ENCODE data around the gene SNX14. TPM values are rescaled to one million over a fixed set of nuclear protein-coding genes. Genes with fewer than 3 reads are reported as not detected.

SNX14 gene
- total and polyA plus RNA-seq, 2 of the 8 experiments (the other 6 are each of a cell fraction or from before 2014, with no cell fraction given) = 11.9 to 24.2 TPM

DNA sequence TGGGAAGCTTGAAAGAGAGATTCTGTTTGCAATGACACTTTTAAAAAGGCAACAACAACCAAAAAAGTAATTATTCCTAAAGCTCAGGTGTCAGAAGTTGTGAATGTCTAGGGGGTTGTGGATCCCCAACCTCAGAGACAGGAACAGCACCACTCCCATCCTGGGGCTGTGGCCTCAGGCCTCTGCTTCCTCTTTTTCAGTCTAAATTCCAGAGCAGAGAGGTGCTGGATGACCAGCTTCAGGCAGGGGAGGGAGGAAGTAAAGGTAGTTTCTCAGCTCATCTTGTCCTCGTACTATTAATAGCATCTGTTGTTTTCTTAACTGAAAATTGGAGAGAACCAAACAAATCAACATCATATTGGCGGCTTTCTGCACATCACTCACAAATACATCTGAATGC lies 135.5 kb downstream of the SNX14 start (continued):
- TF ChIP-seq BACH1 (IDR thresholded peaks at IDR 0.05; ENCODE audit: low read length) = no peak
- TF ChIP-seq, protein P1, sequence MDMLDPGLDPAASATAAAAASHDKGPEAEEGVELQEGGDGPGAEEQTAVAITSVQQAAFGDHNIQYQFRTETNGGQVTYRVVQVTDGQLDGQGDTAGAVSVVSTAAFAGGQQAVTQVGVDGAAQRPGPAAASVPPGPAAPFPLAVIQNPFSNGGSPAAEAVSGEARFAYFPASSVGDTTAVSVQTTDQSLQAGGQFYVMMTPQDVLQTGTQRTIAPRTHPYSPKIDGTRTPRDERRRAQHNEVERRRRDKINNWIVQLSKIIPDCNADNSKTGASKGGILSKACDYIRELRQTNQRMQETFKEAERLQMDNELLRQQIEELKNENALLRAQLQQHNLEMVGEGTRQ (IDR thresholded peaks at IDR 0.05; ENCODE audit: low read length) = no peak
- no peak for TF ChIP-seq MAFK (IDR thresholded peaks at IDR 0.05; ENCODE audit: low read depth, low read length)
- no peak for TF ChIP-seq GTF2F1 (IDR thresholded peaks at IDR 0.05; ENCODE audit: borderline replicate concordance, low read depth, low read length)
- no peak for TF ChIP-seq TCF12 (IDR thresholded peaks at IDR 0.05; ENCODE audit: low read depth, low read length)
- no peak for TF ChIP-seq RAD21 (IDR thresholded peaks at IDR 0.05 in 1 of 2, conservative IDR thresholded peaks at IDR 0.05 in 1 of 2; ENCODE audit: low read depth in 2 of 2, low read length in 2 of 2)
- TF ChIP-seq SUZ12 (IDR thresholded peaks at IDR 0.05; ENCODE audit: low read length) = no peak

Data from H1 (cell line).